H1 (cell line): ENCODE measurements around the gene LRRC10. TPM values are rescaled to one million over a fixed set of nuclear protein-coding genes. Genes with fewer than 3 reads are reported as not detected.

Experiments
- CTCF ChIA-PET: fragments of 300-600 bp; sonication (Branson Sonifier 250); formaldehyde crosslinking; loops from one replicate; lab custom pipeline; 2021; ENCODE audit not compliant: partially characterized antibody; lab: Charles Lee
- POLR2A ChIA-PET: fragments of 300-600 bp; sonication (Branson Sonifier 250); formaldehyde crosslinking; loops from one replicate; lab custom pipeline; 2021; ENCODE audit warnings: inconsistent platforms; ENCODE audit not compliant: partially characterized antibody; lab: Charles Lee
- DNase-seq, 2 experiments: peaks; one replicate each; pipeline versions ENCODE4 v3.0.0 to v3.0.0-alpha.2; 2010 to 2022; ENCODE audit warnings: low spot score in 2 of 2, low read depth in 1 of 2, mixed read lengths in 1 of 2
- FAIRE-seq: peaks from 2 replicates; lab custom pipeline; 2011; peaks lifted over from hg19 to GRCh38; lab: Jason Lieb, UNC
- H2AFZ ChIP-seq: 2 replicates; pipeline ENCODE4 v1.8.1; 2012; ENCODE audit warnings: low read length, inconsistent platforms
- H2AK5ac ChIP-seq: 2 replicates; pipeline ENCODE4 v1.6.1; 2013; ENCODE audit warnings: low read depth, low read length
- H2BK120ac ChIP-seq: replicated peaks from 2 replicates; pipeline ENCODE3; 2013; ENCODE audit warnings: low read depth, low read length, inconsistent platforms
- H2BK12ac ChIP-seq: 2 replicates; pipeline ENCODE4 v1.6.1; 2013; ENCODE audit warnings: low read depth, low read length
- H2BK15ac ChIP-seq: 2 replicates; pipeline ENCODE4 v1.6.1; 2013; ENCODE audit warnings: low read length
- H2BK20ac ChIP-seq: 2 replicates; pipeline ENCODE4 v1.6.1; 2013; ENCODE audit warnings: low read length
- H2BK5ac ChIP-seq: 2 replicates; pipeline ENCODE4 v1.6.1; 2013; ENCODE audit warnings: low read depth, low read length
- H3K14ac ChIP-seq: 2 replicates; pipeline ENCODE4 v1.6.1; 2013; ENCODE audit warnings: inconsistent platforms; ENCODE audit not compliant: insufficient read length
- H3K18ac ChIP-seq: 2 replicates; pipeline ENCODE4 v1.6.1; 2013; ENCODE audit warnings: low read length; ENCODE audit errors: extremely low read depth
- H3K23ac ChIP-seq: 2 replicates; pipeline ENCODE4 v1.6.1; 2013; ENCODE audit warnings: inconsistent platforms; ENCODE audit not compliant: insufficient read length
- H3K23me2 ChIP-seq: 2 replicates; pipeline ENCODE4 v1.6.1; 2013; ENCODE audit warnings: low read depth, low read length
- H3K27ac ChIP-seq: 2 replicates; pipeline ENCODE4 v1.6.1; 2011; ENCODE audit warnings: low read depth, low read length, inconsistent platforms
- H3K27me3 ChIP-seq, 4 experiments: replicated peaks in 1 of 4; 1 replicate in 1 of 4; 2 replicates in 3 of 4; pipeline versions ENCODE4 v1.6.1 to v1.8.1; 2011 to 2013; ENCODE audit warnings: low read length in 3 of 4, mild to moderate bottlenecking in 3 of 4, inconsistent platforms in 2 of 4, mixed read lengths in 2 of 4, moderate library complexity in 1 of 4; ENCODE audit not compliant: control insufficient read depth in 3 of 4, insufficient read depth in 3 of 4; ENCODE audit errors: extremely low read depth in 1 of 4
- H3K36me3 ChIP-seq, 4 experiments: 2 replicates each; pipeline versions ENCODE4 v1.6.1 to v1.8.1; 2011 to 2013; ENCODE audit warnings: mild to moderate bottlenecking in 4 of 4, low read length in 3 of 4, moderate library complexity in 2 of 4, control low read depth in 1 of 4, inconsistent platforms in 1 of 4; ENCODE audit not compliant: insufficient read depth in 4 of 4, control insufficient read depth in 2 of 4
- H3K4ac ChIP-seq: replicated peaks from 2 replicates; pipeline ENCODE3; 2013; ENCODE audit warnings: low read length, low read depth, mixed read lengths, inconsistent platforms; ENCODE audit not compliant: insufficient read length
- H3K4me1 ChIP-seq, 4 experiments: replicated peaks in 1 of 4; 1 replicate in 1 of 4; 2 replicates in 3 of 4; pipeline versions ENCODE4 v1.6.1 to v1.8.1; 2011 to 2013; ENCODE audit warnings: low read length in 3 of 4, inconsistent platforms in 2 of 4, mixed read lengths in 1 of 4; ENCODE audit not compliant: insufficient read depth in 4 of 4, control insufficient read depth in 3 of 4
- H3K4me2 ChIP-seq, 2 experiments: 2 replicates each; pipeline versions ENCODE4 v1.6.1 to v1.8.1; 2011 to 2013; ENCODE audit warnings: low read depth in 2 of 2, low read length in 2 of 2, control low read depth in 1 of 2, inconsistent platforms in 1 of 2, mild to moderate bottlenecking in 1 of 2; ENCODE audit not compliant: insufficient read depth in 1 of 2
- H3K4me3 ChIP-seq, 4 experiments: fragments of 200-600, 300-600 bp in 1 of 4; sonication (generic), shearing (Covaris generic), sonication (Bioruptor Twin) in 1 of 4; 2 replicates each; pipeline versions ENCODE4 v1.5.1 to v1.8.1; 2011 to 2016; ENCODE audit warnings: low read length in 4 of 4, low read depth in 3 of 4, control low read depth in 2 of 4, inconsistent platforms in 2 of 4, mild to moderate bottlenecking in 2 of 4, mixed read lengths in 1 of 4, moderate library complexity in 1 of 4; ENCODE audit not compliant: insufficient read depth in 2 of 4; ENCODE audit errors: extremely low read depth in 1 of 4
- H3K56ac ChIP-seq: replicated peaks from 2 replicates; pipeline ENCODE3; 2013; ENCODE audit warnings: low read depth, mild to moderate bottlenecking, mixed read lengths, low read length, inconsistent platforms; ENCODE audit not compliant: insufficient read length
- H3K79me1 ChIP-seq: 2 replicates; pipeline ENCODE4 v1.6.1; 2013; ENCODE audit warnings: low read depth, low read length, control low read depth
- H3K79me2 ChIP-seq, 2 experiments: 2 replicates each; pipeline versions ENCODE4 v1.6.1 to v1.8.1; 2012 to 2013; ENCODE audit warnings: low read length in 2 of 2, mild to moderate bottlenecking in 2 of 2, inconsistent platforms in 1 of 2; ENCODE audit not compliant: insufficient read depth in 2 of 2, control insufficient read depth in 1 of 2
- H3K9ac ChIP-seq, 4 experiments: replicated peaks in 1 of 4; 1 replicate in 1 of 4; 2 replicates in 3 of 4; pipeline versions ENCODE4 v1.6.1 to v1.8.1; 2011 to 2013; ENCODE audit warnings: low read depth in 3 of 4, low read length in 3 of 4, control low read depth in 2 of 4, mild to moderate bottlenecking in 2 of 4, moderate library complexity in 2 of 4, inconsistent platforms in 1 of 4; ENCODE audit errors: extremely low read depth in 1 of 4
- H3K9me3 ChIP-seq, 2 experiments: 2 replicates each; pipeline versions ENCODE4 v1.6.1 to v1.8.1; 2012 to 2013; ENCODE audit warnings: mild to moderate bottlenecking in 2 of 2, moderate library complexity in 2 of 2, control low read depth in 1 of 2, inconsistent platforms in 1 of 2, low read depth in 1 of 2, low read length in 1 of 2, mixed read lengths in 1 of 2; ENCODE audit not compliant: insufficient read depth in 2 of 2
- H4K20me1 ChIP-seq, 2 experiments: replicated peaks in 1 of 2; 2 replicates each; pipeline versions ENCODE3 to v1.8.1; 2011 to 2013; ENCODE audit warnings: inconsistent platforms in 2 of 2, low read length in 2 of 2, mild to moderate bottlenecking in 1 of 2; ENCODE audit not compliant: insufficient read depth in 2 of 2, control insufficient read depth in 1 of 2
- H4K5ac ChIP-seq: 2 replicates; pipeline ENCODE4 v1.6.1; 2013; ENCODE audit warnings: low read length, low read depth, mixed read lengths, inconsistent platforms; ENCODE audit not compliant: insufficient read length
- H4K8ac ChIP-seq: 2 replicates; pipeline ENCODE4 v1.8.0; 2013; ENCODE audit warnings: mild to moderate bottlenecking, moderate library complexity, low read length, inconsistent platforms; ENCODE audit not compliant: insufficient read depth; ENCODE audit errors: extremely low read depth
- H4K91ac ChIP-seq: replicated peaks from 2 replicates; pipeline ENCODE3; 2013; ENCODE audit warnings: low read length, mixed read lengths, inconsistent platforms; ENCODE audit not compliant: insufficient read length
- CEBPB ChIP-seq: IDR thresholded peaks from 2 replicates; pipeline ENCODE4 v1.6.1; 2012; ENCODE audit warnings: low read depth, low read length
- CHD1 ChIP-seq: IDR thresholded peaks from 2 replicates; pipeline ENCODE4 v1.6.1; 2012; ENCODE audit warnings: low read depth, low read length, improper control_type of control experiment
- EZH2 ChIP-seq: fragments of 200-600 bp; sonication (generic); IDR thresholded peaks from 2 replicates; pipeline ENCODE4 v1.7.1; 2012; ENCODE audit warnings: low read depth, mild to moderate bottlenecking, moderate library complexity, low read length, inconsistent platforms; ENCODE audit not compliant: severe bottlenecking
- GTF2F1 ChIP-seq: IDR thresholded peaks from 2 replicates; pipeline ENCODE4 v1.6.1; 2012; ENCODE audit warnings: low read depth, low read length, improper control_type of control experiment, borderline replicate concordance
- HDAC2 ChIP-seq, 2 experiments: fragments of 300-600 bp in 1 of 2; sonication (generic) in 1 of 2; IDR thresholded peaks; 2 replicates each; pipeline ENCODE4 v1.6.1; 2011 to 2012; ENCODE audit warnings: low read depth in 2 of 2, low read length in 2 of 2, mild to moderate bottlenecking in 2 of 2, moderate library complexity in 2 of 2, borderline replicate concordance in 1 of 2, inconsistent platforms in 1 of 2
- KDM1A ChIP-seq: fragments of 200-600, 300-600 bp; sonication (generic); IDR thresholded peaks from 2 replicates; pipeline ENCODE4 v1.7.1; 2016; ENCODE audit warnings: mild to moderate bottlenecking, low read length, borderline replicate concordance
- POLR2AphosphoS5 ChIP-seq: IDR thresholded peaks from 2 replicates; pipeline ENCODE4 v1.6.1; 2011; ENCODE audit warnings: low read depth, low read length
- RNF2 ChIP-seq: fragments of 200-900, 300-1000 bp; sonication (generic); IDR thresholded peaks from 2 replicates; pipeline ENCODE4 v1.7.1; 2016; ENCODE audit warnings: borderline replicate concordance, low read depth, mild to moderate bottlenecking, antibody characterized with exemption, low read length; ENCODE audit not compliant: poor library complexity, severe bottlenecking; ENCODE audit errors: missing control alignments
- SP4 ChIP-seq: IDR thresholded peaks from 2 replicates; pipeline ENCODE4 v1.6.1; 2012; ENCODE audit warnings: low read length, inconsistent platforms
- SRF ChIP-seq: IDR thresholded peaks from 2 replicates; pipeline ENCODE4 v1.6.1; 2011; ENCODE audit warnings: mild to moderate bottlenecking, low read depth, low read length, moderate library complexity
- SUZ12 ChIP-seq: fragments of 200-600 bp; sonication (generic); IDR thresholded peaks from 2 replicates; pipeline ENCODE4 v1.6.1; 2012; ENCODE audit warnings: mild to moderate bottlenecking, inconsistent platforms, low read length, moderate library complexity, mixed read lengths
- TEAD4 ChIP-seq: IDR thresholded peaks from 2 replicates; pipeline ENCODE4 v1.6.1; 2012; ENCODE audit warnings: low read depth, low read length, inconsistent platforms, mixed read lengths
- YY1 ChIP-seq: IDR thresholded peaks from 2 replicates; pipeline ENCODE4 v1.6.1; 2011; ENCODE audit warnings: low read depth, mild to moderate bottlenecking, low read length
- WGBS, 2 experiments: shearing (Covaris generic) in 1 of 2; methylation state at CpG; one replicate each; pipeline versions ENCODE4 v1.1.6 to v1.1.7; 2013 to 2015; ENCODE audit warnings: low lambda C conversion rate in 2 of 2, mixed read lengths in 2 of 2, inconsistent platforms in 1 of 2, low coverage in 1 of 2, missing lambda C conversion rate in 1 of 2; ENCODE audit not compliant: insufficient replicate concordance in 2 of 2, insufficient coverage in 1 of 2, insufficient read length in 1 of 2; ENCODE audit errors: extremely low coverage in 1 of 2, missing lambda C conversion rate in 1 of 2; 5-methylcytosine and 5-hydroxymethylcytosine counted together
- polyA plus RNA-seq, 7 experiments: library from polyadenylated mRNA; depleted of rRNA in 3 of 7; stranded (reverse) in 5 of 7; unstranded in 2 of 7; fragments of >200 nt in 5 of 7; fragments of 200-250 nt in 2 of 7; gene quantifications; 1 replicate in 5 of 7; 2 replicates in 1 of 7; 4 replicates in 1 of 7; pipeline versions ENCODE4 v1.2.1 to v1.2.3, GENCODE V29; 2011 to 2013; ENCODE audit warnings: missing spikeins in 2 of 7, mixed read lengths in 2 of 7
- total RNA-seq: library from RNA; stranded (reverse); fragmentation: NEBNext Ultra II Directional; extraction: Animal tissue kit (Norgen Biotek cat#: 25700); gene quantifications from 2 replicates; pipeline ENCODE4 v1.2.1, GENCODE V29; 2021

LRRC10 gene
- total and polyA plus RNA-seq, 2 of the 8 experiments (the other 6 are each of a cell fraction or from before 2014, with no cell fraction given) = not detected

DNA sequence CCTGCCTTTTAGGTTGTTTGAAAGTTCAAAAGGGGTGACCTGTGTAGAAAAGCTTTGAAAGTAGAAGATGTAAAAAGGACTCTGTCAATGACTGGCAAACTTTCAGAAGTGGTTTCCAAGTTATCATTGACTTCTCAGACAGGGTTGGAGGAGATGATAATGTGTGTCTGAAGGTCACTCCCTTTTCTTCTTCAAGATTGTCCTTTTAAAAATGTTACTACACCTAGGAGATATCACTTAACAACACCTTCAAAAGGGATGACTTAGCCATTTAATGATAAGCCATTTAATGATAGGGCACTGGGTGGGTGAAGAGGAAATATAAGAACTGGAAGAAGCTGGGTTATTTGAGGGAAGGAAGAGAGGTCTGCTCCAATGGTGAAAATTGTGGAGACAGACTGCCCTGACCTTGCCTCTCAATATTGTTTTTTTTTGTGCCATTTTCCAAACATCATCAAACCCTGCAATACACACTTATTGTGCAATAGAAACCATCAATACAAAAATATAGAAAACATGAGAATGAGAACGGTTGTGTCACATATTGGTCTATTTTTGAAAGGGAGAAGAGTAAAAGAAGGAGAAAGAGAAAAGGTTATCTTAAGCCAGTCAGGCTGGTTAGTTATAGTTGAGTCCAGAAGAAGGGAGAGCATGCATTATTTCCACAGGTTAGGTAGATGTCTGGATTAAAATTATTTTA lies 49.6 kb upstream of the LRRC10 start:
- Histone ChIP-seq H3K14ac (no peak overlapping the region), H2BK20ac (no peak overlapping the region), H3K79me1 (no peaks in the 10 kb centered on the region), H4K8ac (no peak overlapping the region), H3K23me2 (no peaks in the 10 kb centered on the region), H3K9me3 (no peaks in the 10 kb centered on the region), H3K4ac (no peak overlapping the region), H2AFZ (no peak overlapping the region), H3K79me2 (no peaks in the 10 kb centered on the region), H2BK12ac (no peak overlapping the region), H3K23ac (no peak overlapping the region), H2AK5ac (no peak overlapping the region), H2BK5ac (no peak overlapping the region), H4K5ac (no peak overlapping the region), H4K20me1 (no peaks in the 10 kb centered on the region), H3K4me2 (no peak overlapping the region), H3K18ac (no peak overlapping the region), H4K91ac (no peak overlapping the region), H3K9ac (no peak overlapping the region), H2BK15ac (no peak overlapping the region), H3K56ac (no peak overlapping the region), H3K27me3 (no peaks in the 10 kb centered on the region; a peak in 1 of 7 replicates), H2BK120ac (no peak overlapping the region), H3K36me3 (no peaks in the 10 kb centered on the region), H3K4me3 (no peak overlapping the region), H3K4me1 (no peaks in the 10 kb centered on the region), H3K27ac (no peak overlapping the region)
- ChIA-PET POLR2A (interaction anchor here (0.7 to 1.3 kb wide), 2 partner anchors 8 to 9 kb away, joined by 3 read pairs; no protein-coding TSS in a partner anchor), CTCF (interaction anchor here (0.5 to 1.4 kb wide), 4 partner anchors 14 to 173 kb away, joined by 3 to 4 read pairs (median 3); no protein-coding TSS in a partner anchor)
- 78% methylated on average over 1 of the region's 1 CpG; no CpG with 5 or more reads in 1 of the 2 experiments for WGBS, 2 experiments
- no peak for DNase-seq
- FAIRE-seq = no peak
- TF ChIP-seq EZH2 (no peak), TEAD4 (no peak), GTF2F1 (no peak), SP4 (no peak), HDAC2 (IDR thresholded peaks at IDR 0.05; ENCODE audit: borderline replicate concordance in 1 of 2, low read depth in 2 of 2, low read length in 2 of 2) (no peak), KDM1A (no peak), RNF2 (no peak), POLR2AphosphoS5 (no peak), SRF (no peak), CHD1 (no peak), SUZ12 (no peak), CEBPB (no peak), YY1 (no peak)
